GM12878 (cell line): ENCODE data around the gene CDC45. TPM values are rescaled to one million over a fixed set of nuclear protein-coding genes. Genes with fewer than 3 reads are reported as not detected.

ENCODE experiments used
- BCL11A ChIP-seq: IDR thresholded peaks from 2 replicates; pipeline ENCODE4 v1.6.1; 2011; ENCODE audit warnings: low read depth, low read length
- CBX3 ChIP-seq: fragments of 200-600 bp; sonication (generic); IDR thresholded peaks from 2 replicates; pipeline ENCODE4 v1.6.1; 2016; ENCODE audit warnings: low read depth, borderline replicate concordance
- CREM ChIP-seq: IDR thresholded peaks from 2 replicates; pipeline ENCODE4 v1.6.1; 2014; ENCODE audit warnings: antibody characterized with exemption, low read depth
- E2F4 ChIP-seq: IDR thresholded peaks from 2 replicates; pipeline ENCODE4 v1.6.1; 2012; ENCODE audit warnings: low read depth, low read length, improper control_type of control experiment
- E2F8 ChIP-seq: fragments of 450-650 bp; IDR thresholded peaks from 2 replicates; pipeline ENCODE4 v1.6.1; 2018; ENCODE audit warnings: mild to moderate bottlenecking, low read depth, moderate library complexity; ENCODE audit not compliant: partially characterized antibody
- HDAC6 ChIP-seq: fragments of 200-600 bp; sonication (generic); IDR thresholded peaks from one replicate; pipeline ENCODE4 v1.8.0; 2017; ENCODE audit warnings: antibody characterized with exemption; ENCODE audit not compliant: unreplicated experiment
- IRF4 ChIP-seq: IDR thresholded peaks from 2 replicates; pipeline ENCODE4 v1.6.1; 2011; ENCODE audit warnings: low read depth, low read length
- JUNB ChIP-seq: IDR thresholded peaks from 2 replicates; pipeline ENCODE4 v1.6.1; 2016; ENCODE audit warnings: antibody characterized with exemption, mild to moderate bottlenecking
- KLF5 ChIP-seq: fragments of 450-650 bp; IDR thresholded peaks from 2 replicates; pipeline ENCODE4 v1.6.1; 2014; ENCODE audit warnings: mild to moderate bottlenecking; ENCODE audit not compliant: partially characterized antibody
- LARP7 ChIP-seq: fragments of 450-650 bp; IDR thresholded peaks from 2 replicates; pipeline ENCODE4 v1.6.1; 2017; ENCODE audit warnings: mild to moderate bottlenecking
- MEF2A ChIP-seq: IDR thresholded peaks from 2 replicates; pipeline ENCODE4 v1.6.1; 2011; ENCODE audit warnings: low read depth, mild to moderate bottlenecking, low read length, moderate library complexity; ENCODE audit not compliant: insufficient read depth
- MEF2B ChIP-seq: fragments of 450-650 bp; IDR thresholded peaks from 2 replicates; pipeline ENCODE4 v1.6.1; 2018; ENCODE audit warnings: mild to moderate bottlenecking, moderate library complexity; ENCODE audit not compliant: partially characterized antibody, poor library complexity, severe bottlenecking
- NFXL1 ChIP-seq: fragments of 450-650 bp; IDR thresholded peaks from 2 replicates; pipeline ENCODE4 v1.6.1; 2017; ENCODE audit warnings: antibody characterized with exemption, mild to moderate bottlenecking, borderline replicate concordance
- NFYB ChIP-seq: IDR thresholded peaks from 2 replicates; pipeline ENCODE4 v1.6.1; 2011; ENCODE audit warnings: low read depth, mild to moderate bottlenecking, low read length, improper control_type of control experiment, moderate library complexity; ENCODE audit not compliant: insufficient read depth
- PAX5 ChIP-seq: IDR thresholded peaks from 2 replicates; pipeline ENCODE4 v1.6.1; 2011; ENCODE audit warnings: low read depth, low read length, borderline replicate concordance
- POLR2AphosphoS2 ChIP-seq: IDR thresholded peaks from 2 replicates; pipeline ENCODE4 v1.6.1; 2011; ENCODE audit warnings: low read depth, mild to moderate bottlenecking, low read length, improper control_type of control experiment, moderate library complexity
- RUNX3 ChIP-seq: IDR thresholded peaks from 2 replicates; pipeline ENCODE4 v1.6.1; 2012; ENCODE audit warnings: low read length, inconsistent platforms
- SMC3 ChIP-seq: IDR thresholded peaks from 2 replicates; pipeline ENCODE4 v1.6.1; 2011; ENCODE audit warnings: low read length, improper control_type of control experiment, borderline replicate concordance
- SP1 ChIP-seq: IDR thresholded peaks from one replicate; pipeline ENCODE4 v1.6.1; 2011; ENCODE audit warnings: low read depth, low read length
- SPI1 ChIP-seq: IDR thresholded peaks from 2 replicates; pipeline ENCODE4 v1.6.1; 2011; ENCODE audit warnings: low read depth, mild to moderate bottlenecking, low read length, moderate library complexity, borderline replicate concordance; ENCODE audit not compliant: insufficient read depth
- TAF1 ChIP-seq: IDR thresholded peaks from 2 replicates; pipeline ENCODE4 v1.6.1; 2011; ENCODE audit warnings: mild to moderate bottlenecking, low read depth, low read length, borderline replicate concordance
- polyA plus RNA-seq, 11 experiments: library from polyadenylated mRNA; depleted of rRNA in 4 of 11; unstranded in 6 of 11; stranded (reverse) in 5 of 11; fragments of >200 nt; fragmentation: Nextera tagmentation in 4 of 11; fragmentation: Illumina TruSeq in 1 of 11; extraction: Ambion mirVana in 4 of 11; extraction: Trizol in 1 of 11; gene quantifications; 1 replicate in 1 of 11; 2 replicates in 10 of 11; pipeline versions ENCODE4 v1.2.1 to v1.2.3, GENCODE V29; 2011 to 2016; ENCODE audit warnings: inconsistent platforms in 2 of 11, missing spikeins in 2 of 11, low read depth in 1 of 11
- total RNA-seq, 4 experiments: library from RNA; depleted of rRNA in 3 of 4; stranded (reverse); fragments of >200 nt in 3 of 4; fragmentation: Illumina TruSeq in 1 of 4; extraction: Trizol in 1 of 4; gene quantifications; 2 replicates each; pipeline versions ENCODE4 v1.2.1 to v1.2.3, GENCODE V29; 2013 to 2021
- TF ChIP-seq, protein P1 (sequence below): fragments of 450-650 bp; IDR thresholded peaks from 2 replicates; pipeline ENCODE4 v1.6.1; 2017; ENCODE audit warnings: mild to moderate bottlenecking, moderate library complexity
- TF ChIP-seq, protein P2 (sequence below): IDR thresholded peaks from 2 replicates; pipeline ENCODE4 v1.6.1; 2011; ENCODE audit warnings: low read depth, mild to moderate bottlenecking, low read length, moderate library complexity, borderline replicate concordance; ENCODE audit errors: extremely low read depth

The CDC45 gene
- total and polyA plus RNA-seq, 10 of the 15 experiments (the other 5 are each of a cell fraction or from before 2014, with no cell fraction given): 40.8 to 88.5 (median 54.2) TPM

DNA sequence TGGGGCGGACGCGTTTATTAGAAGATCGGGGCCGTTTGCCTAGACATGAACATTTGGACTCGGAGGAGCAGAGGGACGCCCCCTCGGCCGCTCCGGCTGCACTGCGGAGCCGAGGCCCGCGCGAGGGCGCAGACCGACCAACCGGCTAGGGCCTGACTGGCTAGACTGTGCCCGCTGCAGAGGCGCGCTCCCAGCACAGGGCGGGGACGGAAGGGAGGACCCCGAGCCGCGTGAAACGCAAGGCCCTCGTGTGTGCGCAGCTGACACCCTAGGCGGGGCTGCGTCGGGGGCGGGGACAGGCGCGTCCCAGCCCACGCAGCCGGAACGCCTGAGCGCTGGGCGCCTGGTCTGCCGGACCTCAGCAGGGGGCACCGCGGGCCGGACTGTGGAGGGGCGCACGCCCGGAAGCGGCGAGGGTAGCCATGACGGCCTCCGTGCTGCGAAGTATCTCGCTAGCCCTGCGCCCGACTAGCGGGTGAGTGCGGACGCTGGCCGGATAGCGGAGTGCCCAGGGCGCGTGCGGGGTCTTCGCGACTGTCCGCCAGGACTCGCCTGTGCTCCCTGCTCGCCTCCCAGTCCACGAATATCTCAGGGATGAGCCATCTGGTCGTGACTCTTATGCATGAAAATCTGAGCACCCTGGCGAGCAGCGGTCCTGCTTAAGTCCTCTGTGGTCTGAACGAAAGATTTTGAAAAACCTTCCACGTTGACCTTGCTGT lies 47.4 kb upstream of the CDC45 start, which contains the start of gene MRPL40 (continued):
- TF ChIP-seq, protein P1, sequence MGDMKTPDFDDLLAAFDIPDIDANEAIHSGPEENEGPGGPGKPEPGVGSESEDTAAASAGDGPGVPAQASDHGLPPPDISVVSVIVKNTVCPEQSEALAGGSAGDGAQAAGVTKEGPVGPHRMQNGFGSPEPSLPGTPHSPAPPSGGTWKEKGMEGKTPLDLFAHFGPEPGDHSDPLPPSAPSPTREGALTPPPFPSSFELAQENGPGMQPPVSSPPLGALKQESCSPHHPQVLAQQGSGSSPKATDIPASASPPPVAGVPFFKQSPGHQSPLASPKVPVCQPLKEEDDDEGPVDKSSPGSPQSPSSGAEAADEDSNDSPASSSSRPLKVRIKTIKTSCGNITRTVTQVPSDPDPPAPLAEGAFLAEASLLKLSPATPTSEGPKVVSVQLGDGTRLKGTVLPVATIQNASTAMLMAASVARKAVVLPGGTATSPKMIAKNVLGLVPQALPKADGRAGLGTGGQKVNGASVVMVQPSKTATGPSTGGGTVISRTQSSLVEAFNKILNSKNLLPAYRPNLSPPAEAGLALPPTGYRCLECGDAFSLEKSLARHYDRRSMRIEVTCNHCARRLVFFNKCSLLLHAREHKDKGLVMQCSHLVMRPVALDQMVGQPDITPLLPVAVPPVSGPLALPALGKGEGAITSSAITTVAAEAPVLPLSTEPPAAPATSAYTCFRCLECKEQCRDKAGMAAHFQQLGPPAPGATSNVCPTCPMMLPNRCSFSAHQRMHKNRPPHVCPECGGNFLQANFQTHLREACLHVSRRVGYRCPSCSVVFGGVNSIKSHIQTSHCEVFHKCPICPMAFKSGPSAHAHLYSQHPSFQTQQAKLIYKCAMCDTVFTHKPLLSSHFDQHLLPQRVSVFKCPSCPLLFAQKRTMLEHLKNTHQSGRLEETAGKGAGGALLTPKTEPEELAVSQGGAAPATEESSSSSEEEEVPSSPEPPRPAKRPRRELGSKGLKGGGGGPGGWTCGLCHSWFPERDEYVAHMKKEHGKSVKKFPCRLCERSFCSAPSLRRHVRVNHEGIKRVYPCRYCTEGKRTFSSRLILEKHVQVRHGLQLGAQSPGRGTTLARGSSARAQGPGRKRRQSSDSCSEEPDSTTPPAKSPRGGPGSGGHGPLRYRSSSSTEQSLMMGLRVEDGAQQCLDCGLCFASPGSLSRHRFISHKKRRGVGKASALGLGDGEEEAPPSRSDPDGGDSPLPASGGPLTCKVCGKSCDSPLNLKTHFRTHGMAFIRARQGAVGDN: peak; percentile 83
- peak; percentile 40; the same call in 1 of the 2 replicates for TF ChIP-seq BCL11A
- TF ChIP-seq KLF5: peak; percentile 62
- no peak for TF ChIP-seq JUNB
- no peak for TF ChIP-seq IRF4
- TF ChIP-seq PAX5: peak; percentile 73
- TF ChIP-seq E2F4: 0 out of 2 replicates have a peak, but pooled peaks have one; percentile 15
- TF ChIP-seq SMC3: peak; percentile 23; the same call in 1 of the 2 replicates
- TF ChIP-seq HDAC6: no peak
- TF ChIP-seq MEF2A: peak; percentile 67
- TF ChIP-seq MEF2B: peak; percentile 67
- TF ChIP-seq LARP7: peak; percentile 99
- peak; percentile 83 for TF ChIP-seq CREM
- no peak for TF ChIP-seq NFYB
- peak; percentile 92 for TF ChIP-seq SP1
- no peak for TF ChIP-seq E2F8
- TF ChIP-seq RUNX3: peak; percentile 84
- no peak for TF ChIP-seq NFXL1
- peak; percentile 99 for TF ChIP-seq POLR2AphosphoS2
- TF ChIP-seq, protein P2, sequence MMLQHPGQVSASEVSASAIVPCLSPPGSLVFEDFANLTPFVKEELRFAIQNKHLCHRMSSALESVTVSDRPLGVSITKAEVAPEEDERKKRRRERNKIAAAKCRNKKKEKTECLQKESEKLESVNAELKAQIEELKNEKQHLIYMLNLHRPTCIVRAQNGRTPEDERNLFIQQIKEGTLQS: no peak
- TF ChIP-seq TAF1: peak; percentile 77; the same call in 1 of the 2 replicates
- no peak for TF ChIP-seq SPI1
- no peak for TF ChIP-seq CBX3
